Activated CD4-positive, alpha-beta T cell treated with anti-CD3 and anti-CD28 coated beads for 24 hours (primary cell): ENCODE results near the gene TBC1D24.

Source experiments
- DNase-seq, 2 donors: peaks; one replicate each; pipeline ENCODE4 v3.0.0-alpha.2; 2020; ENCODE audit warnings: low read depth in 2 of 2

TBC1D24 gene

GRCh38 chr16:2499454-2499853, 24.5 kb downstream of the TBC1D24 start:
- no peak for DNase-seq

DNA sequence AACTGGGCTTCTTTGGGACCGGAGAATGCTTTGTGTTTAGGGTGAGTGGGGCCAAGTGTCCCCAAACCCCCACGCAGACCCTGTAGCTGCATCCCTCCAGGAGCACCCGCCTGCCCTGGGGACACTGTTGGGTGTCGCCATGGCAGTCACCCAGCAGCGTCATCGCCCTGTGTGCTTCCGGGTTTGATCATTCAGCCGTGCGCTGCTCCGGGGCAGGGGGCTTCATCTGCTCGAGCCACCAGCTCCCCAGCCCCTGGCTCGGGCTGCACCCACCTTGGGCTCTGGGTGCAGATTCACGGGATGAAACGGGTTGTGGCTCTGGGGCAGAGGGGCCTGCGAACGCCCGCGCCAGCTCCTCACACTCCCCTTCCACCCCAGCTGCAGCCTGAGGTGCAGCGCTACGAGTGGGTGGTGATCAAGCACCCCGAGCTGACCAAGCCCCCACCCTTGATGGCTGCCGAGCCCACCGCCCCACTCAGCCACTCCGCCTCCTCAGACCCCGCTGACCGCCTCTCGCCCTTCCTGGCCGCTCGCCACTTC, 25.0 kb downstream of the TBC1D24 start:
- DNase-seq = no peak

DNA sequence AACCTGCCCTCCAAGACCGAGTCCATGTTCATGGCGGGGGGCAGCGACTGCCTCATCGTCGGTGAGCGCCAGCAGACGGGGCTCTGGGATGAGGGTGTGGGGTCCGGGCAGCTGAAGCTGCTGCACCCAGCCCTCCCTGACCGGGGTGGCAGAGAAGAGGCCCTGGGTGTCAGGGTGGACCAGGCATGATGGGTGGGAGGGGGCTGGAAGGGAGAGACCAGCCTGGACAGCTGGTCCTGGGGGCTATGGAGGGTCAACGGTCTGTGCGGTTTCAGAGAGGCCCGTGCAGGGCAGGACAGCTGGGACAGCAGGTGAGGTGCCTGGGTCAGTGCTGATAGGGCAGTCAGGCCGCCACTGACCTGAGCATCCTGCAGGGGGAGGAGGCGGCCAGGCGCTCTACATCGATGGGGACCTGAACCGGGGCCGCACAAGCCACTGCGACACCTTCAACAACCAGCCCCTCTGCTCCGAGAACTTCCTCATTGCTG, 25.5 kb downstream of the TBC1D24 start:
- DNase-seq = no peak

DNA sequence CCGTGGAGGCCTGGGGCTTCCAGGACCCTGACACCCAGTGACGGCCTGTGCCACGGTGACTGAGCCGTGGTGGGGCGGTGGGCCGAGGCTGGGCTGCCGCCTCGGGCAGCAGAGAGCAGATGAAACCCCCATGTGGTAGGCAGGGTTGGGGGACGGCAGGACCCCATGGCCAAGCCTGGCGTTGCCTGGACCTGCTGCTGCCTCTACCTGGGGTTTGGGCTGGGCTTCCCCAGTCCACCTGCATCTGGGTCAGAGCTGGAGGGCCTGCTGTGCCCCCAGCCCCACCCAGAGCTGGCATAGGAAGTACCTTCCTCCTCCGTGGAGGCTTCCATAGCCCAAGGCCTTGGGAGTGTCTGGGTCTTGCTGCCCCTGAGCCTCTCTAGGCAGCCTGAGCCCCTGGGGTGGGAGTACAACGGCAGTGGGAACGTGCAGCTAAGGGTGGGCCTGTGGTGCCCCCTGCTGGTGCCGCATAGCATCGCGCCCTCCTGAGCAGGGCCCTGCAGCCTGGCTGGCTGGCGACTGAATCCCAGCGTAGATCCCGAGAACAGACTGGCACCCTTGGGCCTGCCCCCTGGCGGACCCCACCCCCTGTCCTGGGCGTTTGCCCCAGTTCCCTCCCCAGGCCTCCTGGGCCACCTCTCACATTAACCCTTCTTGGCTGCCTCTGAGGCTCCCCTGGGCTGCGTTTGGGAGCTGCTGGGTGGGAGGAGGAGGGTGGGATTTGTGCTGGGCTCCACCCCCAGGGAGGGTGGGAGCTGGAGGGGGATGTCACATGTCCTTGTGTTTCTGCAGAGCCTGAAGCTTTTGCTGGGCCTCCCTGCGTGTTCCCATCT, 26.2 kb downstream of the TBC1D24 start:
- peak; percentile 69 to 70 for DNase-seq

DNA sequence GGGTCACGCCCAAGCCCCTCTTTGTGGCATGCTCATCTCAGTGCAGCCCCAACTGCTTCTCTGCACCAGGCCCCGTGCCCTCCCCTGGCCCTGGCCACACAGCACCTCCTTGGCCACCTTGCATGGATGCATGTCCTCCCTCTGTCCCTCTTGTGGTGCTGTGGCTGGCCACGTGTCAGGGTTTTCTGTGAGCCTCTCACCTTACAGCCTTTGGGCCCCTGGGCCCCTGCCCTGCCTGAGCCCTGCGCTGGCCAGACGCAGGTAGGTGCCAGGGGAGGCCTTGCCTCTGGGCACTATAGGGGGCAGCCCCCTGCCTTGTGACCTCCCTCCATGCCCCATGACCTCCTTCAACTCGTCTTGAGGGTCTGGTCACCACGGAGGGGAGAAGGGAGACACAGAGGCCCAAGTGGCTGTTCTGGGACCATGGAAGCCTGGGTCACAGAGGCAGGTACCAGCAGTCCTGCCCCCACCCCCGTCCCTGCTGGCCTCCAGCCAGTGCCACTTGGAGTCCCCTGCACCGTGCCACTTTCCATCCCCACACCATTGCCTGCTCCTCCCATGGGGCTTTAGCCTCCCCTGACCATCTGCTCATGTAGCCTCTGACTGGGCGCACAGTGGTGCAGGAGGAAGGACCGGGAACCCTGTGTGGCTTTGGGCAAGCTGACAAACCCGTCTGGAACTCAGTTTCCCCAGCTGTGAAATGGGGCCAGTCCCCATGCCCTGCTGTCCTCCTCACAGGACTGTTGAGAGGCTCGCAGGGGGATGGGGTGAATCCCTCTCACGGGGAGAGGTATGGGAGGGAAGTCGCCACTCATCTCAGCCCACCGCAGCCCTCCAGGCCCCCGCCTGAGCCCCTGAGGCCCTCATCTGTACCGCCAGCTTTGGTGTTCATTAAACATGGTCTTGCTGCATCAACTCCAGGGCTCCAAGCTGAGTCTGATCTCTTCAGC, 27.3 kb downstream of the TBC1D24 start:
- no peak for DNase-seq

DNA sequence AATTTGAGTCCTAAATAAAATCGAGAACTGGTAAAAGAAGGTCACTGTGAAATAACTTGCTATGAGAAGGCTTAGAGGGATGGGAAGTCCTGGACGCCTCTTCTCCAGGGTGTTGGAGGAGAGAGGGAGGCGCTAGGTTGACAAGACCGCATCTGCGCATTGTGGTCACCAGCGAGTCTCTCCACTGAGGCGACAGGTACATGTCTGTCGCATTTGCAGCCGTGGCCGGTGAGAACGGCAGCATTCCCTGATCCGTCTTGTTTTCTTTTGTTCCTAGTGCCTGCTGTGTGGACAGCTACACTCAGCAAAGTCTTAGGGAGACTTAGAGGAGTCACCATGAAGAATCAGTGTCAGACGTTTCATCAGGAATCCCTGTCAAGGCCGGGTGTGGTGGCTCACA, 30.8 kb downstream of the TBC1D24 start:
- no peak for DNase-seq

DNA sequence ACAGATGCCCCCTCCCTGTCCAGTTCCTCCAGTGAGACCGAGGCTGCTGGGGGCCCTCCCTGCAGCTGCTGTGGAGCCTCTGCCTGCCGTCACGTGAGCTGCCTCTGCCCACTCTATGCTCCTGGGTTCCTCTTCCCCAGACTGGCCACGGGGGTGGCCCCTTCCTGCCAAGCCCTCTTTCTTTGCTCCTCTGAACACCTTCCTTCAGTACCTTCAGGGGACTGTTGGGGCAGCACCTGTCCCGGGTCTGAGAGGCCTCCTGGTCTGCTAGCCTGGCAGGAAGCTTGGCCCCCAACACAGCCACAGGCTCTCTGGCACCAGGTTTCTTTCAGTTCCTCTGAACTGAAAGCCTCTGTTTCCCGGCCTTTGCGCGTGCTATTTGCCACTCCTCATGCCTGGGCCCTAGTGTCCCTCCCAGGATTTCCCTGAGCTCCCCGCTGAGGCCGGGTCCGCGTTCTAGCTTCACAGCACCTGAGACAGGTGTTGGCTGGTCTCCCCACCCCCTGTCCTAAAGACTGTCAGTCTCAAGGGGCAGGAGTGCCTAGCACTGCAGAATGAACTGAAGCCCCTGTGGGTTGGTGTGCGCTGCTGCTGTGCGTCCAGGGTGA, 32.2 kb downstream of the TBC1D24 start:
- no peak for DNase-seq

DNA sequence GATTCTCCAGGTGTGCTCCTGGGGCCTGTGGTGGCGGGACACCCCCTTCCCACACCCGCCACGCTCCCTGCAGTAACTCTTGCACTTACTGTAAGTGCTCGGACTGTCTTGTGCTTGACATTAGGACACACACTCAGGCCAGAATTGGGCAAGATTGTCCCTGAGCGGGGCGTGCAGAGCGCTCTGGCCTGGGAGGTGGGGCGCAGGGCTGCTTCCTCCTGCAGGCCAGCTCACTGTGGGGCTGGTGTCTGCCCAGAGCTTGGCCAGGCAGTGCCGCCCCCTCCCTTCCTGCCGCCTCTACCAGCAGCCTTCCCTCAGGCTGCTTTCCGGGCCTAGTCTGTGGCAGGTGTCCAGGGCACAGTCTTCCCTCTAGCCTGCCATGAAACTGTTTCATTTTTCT, 32.7 kb downstream of the TBC1D24 start:
- DNase-seq = no peak

- DNase-seq = no peak
Measured at GRCh38 chr16:2508722-2509400, 33.9 kb downstream of the TBC1D24 start.

DNA sequence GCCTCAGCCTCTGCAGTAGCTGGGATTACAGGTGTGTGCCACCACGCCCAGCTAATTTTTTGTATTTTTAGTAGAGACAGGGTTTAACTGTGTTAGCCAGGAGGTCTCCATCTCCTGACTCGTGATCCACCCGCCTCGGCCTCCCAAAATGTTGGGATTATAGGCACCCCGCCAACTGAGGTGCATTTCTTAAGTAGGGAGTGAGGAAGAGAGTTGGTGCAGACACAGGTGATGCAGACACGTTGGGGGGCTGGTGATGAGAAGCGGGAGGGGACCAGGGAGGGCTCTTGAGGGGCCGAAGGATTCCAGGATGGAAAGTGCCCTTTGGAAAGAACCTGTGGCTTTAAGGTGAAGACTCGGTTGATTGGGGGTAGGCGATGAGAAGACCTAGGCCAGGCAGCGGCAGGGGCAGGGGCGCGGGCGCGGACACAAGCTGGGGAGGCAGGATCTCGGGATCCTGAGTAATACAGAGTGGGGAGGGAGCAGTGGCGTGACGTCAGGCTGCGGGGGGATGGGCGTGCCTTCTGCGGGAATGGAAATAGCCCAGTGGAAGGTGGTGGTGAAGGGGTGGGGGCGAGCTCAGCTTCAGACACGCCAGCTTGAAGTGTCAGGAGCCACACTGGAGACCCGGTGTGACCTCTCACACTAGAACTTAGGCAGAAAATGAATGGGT, 36.3 kb downstream of the TBC1D24 start:
- no peak for DNase-seq

GRCh38 chr16:2511996-2512734, 37.2 kb downstream of the TBC1D24 start:
- no peak for DNase-seq

DNA sequence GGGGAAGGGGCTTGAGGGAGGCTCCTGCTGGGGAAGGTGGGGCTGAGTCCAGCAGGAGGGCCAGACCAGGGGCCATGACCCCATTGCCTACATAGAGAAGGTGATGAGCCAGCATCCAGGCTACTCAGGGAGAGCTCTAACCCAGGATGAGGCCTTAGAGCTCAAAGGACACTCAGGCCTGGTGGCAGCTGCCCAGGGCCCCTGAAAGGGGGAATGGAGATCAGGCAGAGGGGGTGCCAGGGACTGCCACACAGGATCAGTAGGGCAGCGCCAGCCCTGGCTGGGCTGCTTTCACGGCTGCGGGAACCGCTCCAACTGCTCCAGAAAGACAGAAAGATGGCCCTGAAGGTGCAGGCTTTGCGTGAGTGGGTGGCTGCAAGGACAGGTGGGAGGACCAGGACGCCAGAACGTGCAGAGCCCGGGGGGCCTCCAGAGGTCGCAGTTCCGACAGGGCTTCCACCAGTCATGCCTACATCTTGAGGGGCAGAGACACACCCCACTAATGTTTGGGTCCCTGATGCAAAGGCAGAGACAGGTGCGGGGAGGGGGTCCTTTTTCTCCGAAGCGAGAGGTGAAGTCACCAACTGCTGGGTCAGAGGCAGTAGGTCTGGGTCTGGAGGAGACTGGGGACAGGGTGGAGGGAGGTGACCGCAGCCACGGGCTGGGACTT, 37.9 kb downstream of the TBC1D24 start:
- DNase-seq = no peak

GRCh38 chr16:2513405-2514332, 38.7 kb downstream of the TBC1D24 start, which contains the start of gene ATP6V0C:
TSS of gene ATP6V0C (plus strand) at chr16:2513952. CDS start at chr16:2514104, 152 bp downstream.
- DNase-seq = peak; percentile 81 to 84

GRCh38 chr16:2514333-2515179, 39.6 kb downstream of the TBC1D24 start:
- DNase-seq = no peak

DNA sequence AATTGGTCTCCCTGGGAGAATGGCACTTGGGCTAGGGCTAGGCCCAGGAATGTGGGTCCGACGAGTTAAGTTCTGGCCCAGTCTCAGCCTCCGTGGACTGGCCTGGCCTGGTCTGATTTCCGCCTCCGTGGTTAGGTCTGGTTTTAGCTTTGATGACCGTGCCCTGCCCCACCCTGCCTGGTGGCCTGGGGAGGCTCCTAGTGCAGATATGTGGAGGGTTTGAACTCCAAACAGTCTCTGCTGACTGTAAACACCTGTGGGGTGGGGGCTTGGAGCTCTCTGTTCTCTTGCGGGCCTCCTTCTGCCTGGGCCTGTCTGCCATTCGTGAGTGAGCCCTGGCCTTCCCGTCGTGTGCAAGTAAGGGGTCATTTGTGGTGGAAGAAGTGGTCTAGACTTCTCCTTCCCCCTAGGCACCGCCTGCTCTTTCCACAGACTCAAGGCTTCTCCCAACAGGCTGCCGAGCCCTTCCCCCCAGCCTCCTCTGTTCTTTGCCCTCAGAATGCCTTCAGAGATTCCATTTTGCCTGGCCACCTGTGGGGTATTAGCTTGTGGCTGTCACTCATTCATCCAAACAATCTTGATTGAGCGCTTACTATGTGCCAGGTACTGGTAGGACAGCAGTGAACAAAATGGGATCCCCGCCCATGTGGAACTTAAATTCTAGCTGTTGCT, 40.4 kb downstream of the TBC1D24 start:
- DNase-seq = no peak

- no peak for DNase-seq
Measured at GRCh38 chr16:2516391-2517240, 41.7 kb downstream of the TBC1D24 start.
